Left kidney (tissue), 2 donors: ENCODE measurements around the gene TLR7. TPM values are rescaled to one million over a fixed set of nuclear protein-coding genes. Genes with fewer than 3 reads are reported as not detected.

Experiments used
- DNase-seq: peaks from one replicate; pipeline ENCODE4 v3.0.0-alpha.2; 2013
- polyA plus RNA-seq: library from polyadenylated mRNA; unstranded; fragments of 120-200 nt; gene quantifications from one replicate; pipeline ENCODE4 v1.2.1, GENCODE V29; 2013; ENCODE audit not compliant: insufficient read length

The TLR7 gene
- polyA plus RNA-seq, 1 donor, result 0.58 TPM

- DNase-seq, result no peak
These were observed 62.8 kb downstream of the TLR7 start for GRCh38 chrX:12929701-12930100.

GRCh38 chrX:12930150-12930549, 63.3 kb downstream of the TLR7 start:
- DNase-seq, result no peak

GRCh38 chrX:12932244-12932643, 65.4 kb downstream of the TLR7 start:
- DNase-seq, result no peak

- DNase-seq, result no peak
These were observed 68.0 kb downstream of the TLR7 start for GRCh38 chrX:12934850-12935249.

GRCh38 chrX:12936947-12937346, 70.1 kb downstream of the TLR7 start:
- DNase-seq, result no peak

Other genes starting within 250 kb of the TLR7 start
- gene PRPS2, start 75.7 kb upstream of the TLR7 start, polyA plus RNA-seq, result 92.7 TPM
- gene TLR8, start 39.5 kb downstream of the TLR7 start, polyA plus RNA-seq, result 0.15 TPM
- gene TMSB4X, start 108.0 kb downstream of the TLR7 start, polyA plus RNA-seq, result 2,566 TPM
- 0.25 TPM for gene FAM9C, start 177.5 kb downstream of the TLR7 start, polyA plus RNA-seq